ENCODE data around the gene BICRA. TPM values are rescaled to one million over a fixed set of nuclear protein-coding genes. Genes with fewer than 3 reads are reported as not detected.

Gene BICRA
- total RNA-seq, 1 donor from 2014 or later: 7.9 TPM

- ATAC-seq: no peak
These were observed 143.7 kb downstream of the BICRA start for GRCh38 chr19:47752440-47753211.

Other genes starting within 250 kb of the BICRA start
- gene MEIS3, start 189.6 kb upstream of the BICRA start, total RNA-seq: 0.64 TPM
- gene SLC8A2, start 137.2 kb upstream of the BICRA start, total RNA-seq: 0.12 TPM
- gene KPTN, start 124.9 kb upstream of the BICRA start, total RNA-seq: 9.8 TPM
- 96.2 TPM for gene NAPA, start 94.1 kb upstream of the BICRA start, total RNA-seq
- 0.08 TPM for gene ZNF541, start 36.0 kb upstream of the BICRA start, total RNA-seq
- gene EHD2, start 104.3 kb downstream of the BICRA start, total RNA-seq: 37.0 TPM
- gene NOP53, start 136.4 kb downstream of the BICRA start, total RNA-seq: 218 TPM
- gene SELENOW, start 169.6 kb downstream of the BICRA start, total RNA-seq: 152 TPM
- gene TPRX1, start 195.4 kb downstream of the BICRA start, total RNA-seq: not detected
- gene CRX, start 212.8 kb downstream of the BICRA start, total RNA-seq: not detected

Measured in esophagus mucosa (tissue), 1 donor.